GM12872 (cell line): Measurements from ENCODE around the gene IFNGR1.

Experiments
- TF ChIP-seq, protein P1 (sequence below): IDR thresholded peaks from 3 replicates; pipeline ENCODE4 v1.5.1; 2011; ENCODE audit warnings: low read depth, mild to moderate bottlenecking, low read length, moderate library complexity; ENCODE audit not compliant: insufficient read depth

The IFNGR1 gene

GRCh38 chr6:137224799-137225198 is 5.6 kb upstream of the IFNGR1 start:
- TF ChIP-seq, protein P1, sequence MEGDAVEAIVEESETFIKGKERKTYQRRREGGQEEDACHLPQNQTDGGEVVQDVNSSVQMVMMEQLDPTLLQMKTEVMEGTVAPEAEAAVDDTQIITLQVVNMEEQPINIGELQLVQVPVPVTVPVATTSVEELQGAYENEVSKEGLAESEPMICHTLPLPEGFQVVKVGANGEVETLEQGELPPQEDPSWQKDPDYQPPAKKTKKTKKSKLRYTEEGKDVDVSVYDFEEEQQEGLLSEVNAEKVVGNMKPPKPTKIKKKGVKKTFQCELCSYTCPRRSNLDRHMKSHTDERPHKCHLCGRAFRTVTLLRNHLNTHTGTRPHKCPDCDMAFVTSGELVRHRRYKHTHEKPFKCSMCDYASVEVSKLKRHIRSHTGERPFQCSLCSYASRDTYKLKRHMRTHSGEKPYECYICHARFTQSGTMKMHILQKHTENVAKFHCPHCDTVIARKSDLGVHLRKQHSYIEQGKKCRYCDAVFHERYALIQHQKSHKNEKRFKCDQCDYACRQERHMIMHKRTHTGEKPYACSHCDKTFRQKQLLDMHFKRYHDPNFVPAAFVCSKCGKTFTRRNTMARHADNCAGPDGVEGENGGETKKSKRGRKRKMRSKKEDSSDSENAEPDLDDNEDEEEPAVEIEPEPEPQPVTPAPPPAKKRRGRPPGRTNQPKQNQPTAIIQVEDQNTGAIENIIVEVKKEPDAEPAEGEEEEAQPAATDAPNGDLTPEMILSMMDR, result no peak

DNA sequence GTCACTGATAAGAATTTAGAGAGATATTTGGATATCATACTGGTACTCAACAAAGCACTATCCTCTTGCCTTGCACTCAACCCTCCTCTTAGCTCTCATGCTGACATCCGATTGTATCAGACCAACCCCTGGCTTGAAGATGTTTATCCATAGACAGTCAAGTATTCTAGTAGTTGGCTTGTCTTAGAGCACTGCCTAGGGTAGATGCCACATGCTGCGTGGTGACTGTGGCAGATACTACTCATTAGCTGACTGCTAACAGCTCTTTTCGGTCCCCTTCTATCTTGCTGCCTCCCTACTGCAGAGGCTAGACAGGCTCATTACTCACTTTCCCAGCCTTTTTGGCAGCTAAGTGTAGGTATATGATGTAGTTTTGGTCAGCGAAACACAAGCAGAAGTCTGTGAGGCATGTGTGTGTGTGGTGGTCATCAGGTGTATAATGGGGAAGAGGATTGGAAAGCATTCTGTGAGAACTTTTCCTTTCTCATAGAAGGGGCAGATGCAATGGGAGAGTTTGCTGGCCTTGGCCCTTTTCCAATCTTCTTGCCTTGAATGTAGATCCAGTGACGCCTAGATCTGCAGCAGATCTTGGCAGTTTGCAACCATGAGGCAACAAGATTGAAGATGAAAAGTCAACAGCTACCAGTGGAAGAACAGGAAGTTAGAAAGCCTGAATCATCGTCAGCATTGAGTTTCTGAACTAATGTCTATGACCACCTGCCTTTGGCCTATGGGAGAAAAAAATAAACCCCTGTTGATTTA is 4.4 kb upstream of the IFNGR1 start:
- TF ChIP-seq, protein P1, result no peak

- TF ChIP-seq, protein P1, result no peak
Measured at GRCh38 chr6:137222381-137222780, 3.2 kb upstream of the IFNGR1 start.

GRCh38 chr6:137219664-137220252 is 573 bp upstream of the IFNGR1 start:
- TF ChIP-seq, protein P1, result no peak

DNA sequence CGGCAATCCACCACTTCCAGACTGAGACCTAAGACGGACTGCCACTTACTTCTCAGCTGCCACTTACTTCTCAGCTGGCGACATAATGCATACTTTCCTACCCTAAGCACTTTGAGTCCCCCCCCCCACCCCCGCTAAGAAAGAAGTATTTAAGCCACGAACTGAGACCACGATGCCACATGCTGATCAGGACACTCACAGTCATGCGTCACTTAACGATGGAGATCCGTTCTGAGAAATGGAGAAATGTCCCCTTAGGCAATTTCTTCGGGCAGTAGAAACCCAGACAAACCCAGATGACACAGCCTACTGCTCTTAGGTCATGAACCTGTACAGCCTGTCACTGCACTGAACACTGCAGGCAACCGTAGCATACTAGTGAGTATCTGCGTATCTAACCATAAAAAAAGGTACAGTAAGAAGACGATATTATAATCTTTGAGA is 690 bp downstream of the IFNGR1 start:
- TF ChIP-seq, protein P1, result no peak

GRCh38 chr6:137217801-137218472 is 1.2 kb downstream of the IFNGR1 start:
- TF ChIP-seq, protein P1, result no peak

DNA sequence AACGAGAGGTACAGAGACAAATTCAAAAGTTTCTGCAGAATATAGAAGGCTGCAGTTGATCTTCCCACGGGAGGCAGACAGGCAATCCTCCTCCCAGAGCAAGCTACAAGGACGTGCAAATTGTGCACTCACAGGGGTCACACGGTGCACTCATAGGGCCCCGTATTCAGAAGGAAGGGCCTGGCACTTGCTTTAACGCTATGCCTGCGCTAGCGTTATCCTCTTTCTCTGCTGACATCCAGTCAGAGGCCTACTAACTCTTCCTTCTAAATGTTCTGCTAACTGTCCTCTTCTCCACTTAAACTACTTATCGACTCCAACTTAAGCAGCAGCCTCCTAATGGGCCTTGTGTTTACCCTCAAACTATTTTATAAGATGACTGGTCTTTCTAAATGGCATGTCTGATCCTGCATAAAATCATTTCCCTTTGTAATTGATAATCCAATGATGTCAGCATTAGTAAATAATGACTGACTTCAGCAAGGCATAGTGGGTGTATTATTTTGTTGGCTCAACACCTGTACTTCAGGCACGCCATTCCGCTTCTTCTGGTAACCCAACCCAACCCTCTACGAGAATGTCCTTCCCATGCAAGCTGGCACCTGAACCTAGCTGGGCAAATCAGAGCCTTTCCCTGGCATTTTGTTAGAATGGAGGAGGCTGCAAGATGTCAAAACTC is 2.2 kb downstream of the IFNGR1 start:
- TF ChIP-seq, protein P1, result no peak
